ENCODE data around the gene RPL35. TPM values are rescaled to one million over a fixed set of nuclear protein-coding genes. Genes with fewer than 3 reads are reported as not detected.

Gene RPL35
- total RNA-seq, 1 donor from 2014 or later: 2,123 TPM

DNA sequence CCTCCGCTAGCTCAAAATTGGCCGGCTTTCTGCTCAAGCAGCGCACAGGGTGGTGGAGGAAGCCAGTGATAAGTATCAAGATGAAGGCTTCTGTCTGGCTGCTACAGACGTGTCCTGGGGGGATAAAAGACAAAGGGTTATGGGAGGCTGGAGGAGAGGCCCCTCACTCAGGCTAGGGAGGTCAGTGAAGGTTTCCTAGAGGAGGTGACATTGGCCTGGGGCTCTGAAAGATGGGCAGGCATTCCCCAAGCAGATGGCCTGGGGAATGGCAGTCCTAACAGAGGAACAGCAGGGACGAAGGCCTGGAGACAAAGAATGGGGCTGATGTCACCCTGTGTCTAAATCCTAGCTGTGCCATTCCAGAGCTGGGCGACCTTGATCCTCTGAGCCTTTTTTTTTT lies 52.5 kb downstream of the RPL35 start:
- intact Hi-C loops (cut with DNase I): no loop called here
- TF ChIP-seq, protein P1, sequence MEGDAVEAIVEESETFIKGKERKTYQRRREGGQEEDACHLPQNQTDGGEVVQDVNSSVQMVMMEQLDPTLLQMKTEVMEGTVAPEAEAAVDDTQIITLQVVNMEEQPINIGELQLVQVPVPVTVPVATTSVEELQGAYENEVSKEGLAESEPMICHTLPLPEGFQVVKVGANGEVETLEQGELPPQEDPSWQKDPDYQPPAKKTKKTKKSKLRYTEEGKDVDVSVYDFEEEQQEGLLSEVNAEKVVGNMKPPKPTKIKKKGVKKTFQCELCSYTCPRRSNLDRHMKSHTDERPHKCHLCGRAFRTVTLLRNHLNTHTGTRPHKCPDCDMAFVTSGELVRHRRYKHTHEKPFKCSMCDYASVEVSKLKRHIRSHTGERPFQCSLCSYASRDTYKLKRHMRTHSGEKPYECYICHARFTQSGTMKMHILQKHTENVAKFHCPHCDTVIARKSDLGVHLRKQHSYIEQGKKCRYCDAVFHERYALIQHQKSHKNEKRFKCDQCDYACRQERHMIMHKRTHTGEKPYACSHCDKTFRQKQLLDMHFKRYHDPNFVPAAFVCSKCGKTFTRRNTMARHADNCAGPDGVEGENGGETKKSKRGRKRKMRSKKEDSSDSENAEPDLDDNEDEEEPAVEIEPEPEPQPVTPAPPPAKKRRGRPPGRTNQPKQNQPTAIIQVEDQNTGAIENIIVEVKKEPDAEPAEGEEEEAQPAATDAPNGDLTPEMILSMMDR (IDR thresholded peaks at IDR 0.05): no peak
- Histone ChIP-seq H3K4me1 (no peaks in the 10 kb centered on the region), H3K36me3 (no peaks in the 10 kb centered on the region), H3K4me3 (no peak overlapping the region), H3K27me3 (no peaks in the 10 kb centered on the region), H3K27ac (no peak overlapping the region), H3K9me3 (no peaks in the 10 kb centered on the region)
- no peak for DNase-seq (ENCODE audit: low spot score in 2 of 2)

DNA sequence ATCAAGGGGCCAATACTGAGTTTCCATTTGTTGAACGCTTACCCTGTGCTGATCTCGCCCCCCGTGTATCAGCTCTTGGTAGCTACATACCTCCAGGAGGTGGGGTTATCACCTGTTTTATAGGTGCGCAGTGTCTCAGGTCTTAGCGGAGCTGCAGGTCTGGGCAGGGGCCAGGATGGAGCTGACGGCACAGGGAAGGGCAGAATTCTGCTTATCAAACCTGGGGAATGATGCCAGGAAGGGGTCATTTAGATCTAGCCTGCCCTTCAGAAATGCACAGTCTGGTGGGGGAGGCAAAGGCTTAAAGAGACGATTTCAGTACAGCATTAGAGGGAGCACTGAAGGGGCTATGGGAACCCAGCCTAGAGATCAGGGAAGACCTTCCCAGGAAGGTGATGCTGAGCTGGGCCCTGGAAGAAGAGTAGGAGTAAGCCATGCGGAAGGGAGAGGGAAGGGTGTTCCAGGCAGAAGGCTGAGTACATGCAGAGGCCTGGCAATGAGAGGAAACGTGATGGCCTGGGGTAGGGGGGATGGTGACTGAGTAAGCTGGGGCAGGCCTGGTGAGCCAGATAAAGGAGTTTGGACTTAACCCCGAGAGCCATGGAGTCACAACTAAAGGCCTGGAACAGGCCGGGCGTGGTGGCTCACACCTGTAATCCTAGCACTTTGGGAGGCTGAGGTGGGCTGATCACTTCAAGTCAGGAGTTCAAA lies 53.4 kb downstream of the RPL35 start:
- H3K27me3 ChIP-seq: no peaks in the 10 kb centered on the region
- H3K9me3 ChIP-seq: no peaks in the 10 kb centered on the region
- intact Hi-C loops (cut with DNase I): no loop called here
- H3K27ac ChIP-seq: no peak overlapping the region
- H3K4me3 ChIP-seq: no peak overlapping the region
- DNase-seq (ENCODE audit: low spot score in 2 of 2): no peak
- no peaks in the 10 kb centered on the region for H3K36me3 ChIP-seq
- no peaks in the 10 kb centered on the region for H3K4me1 ChIP-seq
- TF ChIP-seq, protein P1 (IDR thresholded peaks at IDR 0.05): no peak

Other genes with a start within 250 kb of the RPL35 start
- 0.53 TPM for gene NR6A1, start 90.6 kb downstream of the RPL35 start, total RNA-seq
- gene OLFML2A, start 84.8 kb downstream of the RPL35 start, total RNA-seq: 129 TPM
- gene WDR38, start 8.5 kb downstream of the RPL35 start, total RNA-seq: not detected
- 12.0 TPM for gene ARPC5L, start 173 bp upstream of the RPL35 start, total RNA-seq
- 36.8 TPM for gene GOLGA1, start 79.1 kb upstream of the RPL35 start, total RNA-seq

Measured in ascending aorta (tissue), 2 donors.